Stimulated activated CD8-positive, alpha-beta memory T cell treated with anti-CD3 and anti-CD28 coated beads, Interleukin-7, amount 100 ng/mL, for 4 hours (primary cell): ENCODE results near the gene COMMD8.
"Not testable (repeated sequence)": the region's sequence is repeated elsewhere in the genome, so short reads cannot be mapped to it uniquely, and the experiment has no call there.

Experiments
- DNase-seq, 2 donors: peaks; one replicate each; pipeline ENCODE4 v3.0.0-alpha.2; 2020; ENCODE audit warnings: low read depth in 2 of 2

Gene COMMD8

GRCh38 chr4:47463235-47463956, at the start of gene COMMD8:
TSS of gene COMMD8 (minus strand) at chr4:47463702. CDS start at chr4:47463651, 51 bp downstream.
- DNase-seq, result peak; percentile 95 to 96

GRCh38 chr4:47510506-47511143, 47.1 kb upstream of the COMMD8 start:
- DNase-seq, result no peak

DNA sequence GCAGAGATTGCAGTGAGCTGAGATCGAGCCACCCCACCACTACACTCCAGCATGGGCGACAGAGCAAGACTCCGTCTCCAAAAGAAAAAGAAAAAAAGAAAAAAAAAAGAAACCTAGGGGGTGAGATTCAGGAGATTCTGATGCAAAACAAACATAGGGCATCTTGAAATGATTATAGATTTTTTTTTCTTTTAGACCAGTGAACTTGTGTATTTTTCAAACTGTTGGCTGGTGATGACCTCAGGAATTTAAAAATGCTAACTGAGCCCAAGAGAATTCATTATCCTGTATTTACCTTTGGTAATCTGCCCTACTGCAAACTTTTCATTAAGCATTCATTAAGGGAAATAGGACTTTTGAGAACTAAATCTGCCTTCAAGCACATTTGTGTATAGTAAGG, 42.2 kb upstream of the COMMD8 start:
- no peak for DNase-seq

- no peak for DNase-seq
These were observed 41.6 kb upstream of the COMMD8 start for GRCh38 chr4:47505147-47505546.

DNA sequence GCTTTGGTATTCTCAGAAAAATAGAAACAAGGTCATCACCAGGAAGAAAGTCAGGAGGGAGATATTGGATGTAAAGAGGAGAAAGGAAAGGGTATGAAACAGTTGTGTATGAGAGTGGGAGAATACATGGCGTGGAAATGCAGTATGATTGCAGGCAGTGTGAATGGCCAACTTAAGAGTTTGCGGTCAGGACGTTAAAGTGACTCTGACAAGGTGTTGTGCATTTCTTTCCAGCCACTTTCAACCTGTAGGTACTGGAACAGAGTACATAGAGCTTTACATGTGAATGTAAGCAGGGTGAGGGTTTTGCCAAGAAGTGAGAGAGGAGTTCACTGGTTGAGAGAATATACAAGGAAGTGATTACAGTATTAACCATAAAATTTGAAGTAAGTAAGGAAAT, 37.3 kb upstream of the COMMD8 start:
- no peak for DNase-seq

DNA sequence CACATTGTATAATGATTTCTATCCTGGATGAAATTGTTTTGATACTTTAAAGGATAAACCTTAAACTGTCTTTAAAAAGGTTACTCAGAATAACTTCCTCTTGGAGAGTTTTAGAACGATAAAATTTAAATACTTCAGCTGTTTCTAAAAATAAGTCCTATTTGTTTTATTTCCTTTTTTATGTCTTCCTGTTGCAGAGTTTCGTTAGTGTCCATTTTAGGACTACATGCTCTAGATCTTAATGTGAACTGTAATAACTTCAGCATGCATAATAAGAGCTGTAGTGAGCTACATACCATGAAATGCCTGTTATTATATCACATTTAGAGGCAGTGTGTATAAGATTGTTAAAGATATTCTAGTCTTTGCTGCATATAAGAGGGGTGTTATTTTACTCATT, 36.2 kb upstream of the COMMD8 start:
- DNase-seq, result no peak

DNA sequence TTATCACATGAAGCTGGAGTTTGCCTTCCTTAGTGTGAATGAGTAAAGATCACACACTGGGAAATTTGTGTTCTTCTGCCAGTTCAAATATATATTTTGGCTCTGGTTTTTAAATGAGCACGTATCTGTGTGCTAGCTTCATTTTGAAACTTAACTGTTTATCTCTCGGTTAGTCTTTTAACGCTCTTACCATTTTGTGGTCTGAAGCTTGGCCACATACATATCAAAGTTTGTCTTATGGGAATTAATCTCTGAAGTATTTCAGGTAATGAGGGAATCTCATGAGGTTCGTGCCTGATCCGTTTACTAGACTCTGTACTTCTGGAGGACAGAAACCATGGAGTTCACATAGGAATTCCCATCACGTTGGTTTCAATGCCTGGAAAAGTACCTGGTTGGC, 35.4 kb upstream of the COMMD8 start:
- DNase-seq, result no peak

- DNase-seq, result no peak
These were observed 30.6 kb upstream of the COMMD8 start for GRCh38 chr4:47494124-47494430.

- no peak for DNase-seq
These were observed 30.0 kb upstream of the COMMD8 start for GRCh38 chr4:47493238-47494123.

DNA sequence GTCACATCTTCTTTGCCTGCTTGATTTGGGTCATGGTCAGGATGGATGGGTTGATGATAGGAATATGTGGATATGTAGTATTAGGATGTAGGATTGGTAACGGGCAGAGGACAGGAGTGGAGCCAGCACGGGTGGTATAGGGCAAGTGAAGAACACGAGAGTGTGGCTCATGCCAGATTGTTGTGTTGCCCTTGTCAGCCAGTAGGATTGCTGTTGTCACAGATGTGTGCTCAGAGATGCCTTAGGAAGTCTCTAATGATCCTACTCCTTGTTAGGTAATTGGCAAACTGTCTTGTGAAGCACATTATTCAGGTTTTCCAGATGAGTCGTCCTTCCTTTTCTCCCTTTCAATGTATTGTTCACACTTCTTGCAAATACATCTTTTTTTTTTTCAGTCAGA, 27.0 kb upstream of the COMMD8 start:
- no peak for DNase-seq

GRCh38 chr4:47488706-47489105, 25.2 kb upstream of the COMMD8 start:
- no peak for DNase-seq

- not testable (repeated sequence) for DNase-seq
These were observed 23.2 kb upstream of the COMMD8 start for GRCh38 chr4:47486727-47487126.

GRCh38 chr4:47486231-47486673, 22.8 kb upstream of the COMMD8 start:
- DNase-seq, result no peak

DNA sequence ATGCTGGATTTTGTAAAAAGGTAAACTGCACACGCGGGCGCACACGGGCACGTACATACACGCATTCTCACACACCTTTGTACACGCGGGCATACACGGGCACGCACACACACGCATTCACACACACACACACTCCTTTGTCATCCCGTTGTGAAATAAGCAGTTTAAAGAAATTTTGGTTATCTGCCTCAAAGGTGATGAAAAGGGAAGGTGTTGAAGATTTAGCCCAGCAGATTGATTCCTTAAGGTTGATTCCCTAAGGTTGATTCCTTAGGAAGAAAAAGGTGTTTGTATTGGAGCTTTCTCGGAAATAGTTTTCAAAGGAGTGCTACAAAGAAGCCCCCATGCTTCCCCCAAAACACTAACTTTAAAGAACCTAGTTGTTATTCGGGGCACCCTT, 22.3 kb upstream of the COMMD8 start:
- DNase-seq, result no peak

GRCh38 chr4:47485047-47485692, 21.7 kb upstream of the COMMD8 start, which contains the start of gene ATP10D:
TSS of gene ATP10D (plus strand) at chr4:47485275. CDS start at chr4:47512541, 27,266 bp downstream.
- peak; percentile 48 to 70 for DNase-seq

DNA sequence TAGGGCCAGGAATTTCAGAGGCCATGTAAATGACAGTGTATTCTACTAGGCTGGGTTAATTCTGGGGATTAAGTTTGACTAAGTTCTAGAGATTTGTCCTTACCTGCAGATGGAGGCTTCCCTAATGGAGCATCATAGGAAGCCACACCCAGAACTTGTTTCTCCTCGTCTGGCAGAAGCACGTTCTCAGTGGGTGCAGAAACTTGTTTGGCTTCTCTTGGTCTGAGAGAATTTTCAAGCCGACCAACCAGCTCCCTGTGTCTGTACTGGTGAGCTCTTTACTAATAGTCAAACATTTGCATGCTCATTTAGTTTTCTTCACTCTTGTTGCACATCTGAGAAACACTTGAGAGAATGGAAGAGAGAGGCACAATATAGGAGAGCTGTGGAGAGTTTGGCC, 20.7 kb upstream of the COMMD8 start:
- DNase-seq, result no peak

- no peak for DNase-seq
These were observed 20.2 kb upstream of the COMMD8 start for GRCh38 chr4:47483745-47484144.

GRCh38 chr4:47482326-47482725, 18.8 kb upstream of the COMMD8 start:
- DNase-seq, result no peak

GRCh38 chr4:47478804-47479203, 15.3 kb upstream of the COMMD8 start:
- no peak for DNase-seq

- DNase-seq, result no peak
These were observed 11.9 kb upstream of the COMMD8 start for GRCh38 chr4:47475411-47475810.

DNA sequence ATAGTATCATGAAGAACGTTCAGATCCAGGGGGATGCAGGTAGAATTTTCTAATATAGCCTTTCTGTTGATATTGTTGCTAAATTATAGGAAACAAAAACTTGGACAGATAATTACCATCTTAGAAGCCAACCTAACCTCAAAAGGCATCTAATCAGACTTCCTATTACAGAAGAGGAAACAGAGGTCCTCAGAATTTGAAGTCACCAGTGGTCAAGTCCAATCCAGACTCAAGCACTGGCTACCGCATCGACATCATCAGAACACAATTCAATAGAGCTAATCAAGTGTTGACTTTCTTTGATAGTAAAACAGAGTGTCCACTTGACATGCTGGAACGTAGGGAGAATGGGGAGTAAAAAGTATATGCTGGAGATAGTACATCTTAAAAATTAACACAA, 11.3 kb upstream of the COMMD8 start:
- DNase-seq, result no peak

DNA sequence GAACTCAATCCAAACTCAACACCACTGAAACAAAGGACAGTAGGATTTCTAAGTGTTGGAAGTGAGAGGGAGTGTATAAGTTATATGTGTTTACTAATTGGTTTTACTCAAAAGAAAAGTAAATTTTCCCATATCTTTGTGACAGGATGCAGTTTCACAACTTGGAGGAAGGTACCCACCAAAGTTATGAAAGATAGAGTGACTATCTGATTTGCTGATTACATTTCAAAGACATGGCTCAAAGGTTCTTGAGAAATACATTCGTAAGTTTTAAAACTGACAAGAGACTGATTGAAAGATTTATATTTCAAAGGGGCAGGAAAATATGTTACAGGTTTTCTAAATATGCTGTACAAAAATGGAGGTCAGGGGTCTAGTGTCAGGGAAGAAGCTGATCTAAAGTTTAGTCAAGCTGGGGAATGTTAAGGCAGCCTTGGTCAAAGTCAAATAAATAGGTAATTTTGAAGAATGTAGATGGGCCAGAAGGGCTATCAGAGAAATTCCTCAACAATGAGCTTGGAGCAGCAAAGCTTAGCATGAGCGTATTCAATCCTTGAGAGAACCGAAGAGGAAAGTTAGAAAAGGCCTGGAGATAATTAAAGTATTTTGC, 9.7 kb upstream of the COMMD8 start:
- no peak for DNase-seq
